ENCODE data around the gene TPRG1L. TPM values are rescaled to one million over a fixed set of nuclear protein-coding genes. Genes with fewer than 3 reads are reported as not detected.

TPRG1L gene
- total RNA-seq, 1 experiment from 2014 or later: 13.7 TPM

DNA sequence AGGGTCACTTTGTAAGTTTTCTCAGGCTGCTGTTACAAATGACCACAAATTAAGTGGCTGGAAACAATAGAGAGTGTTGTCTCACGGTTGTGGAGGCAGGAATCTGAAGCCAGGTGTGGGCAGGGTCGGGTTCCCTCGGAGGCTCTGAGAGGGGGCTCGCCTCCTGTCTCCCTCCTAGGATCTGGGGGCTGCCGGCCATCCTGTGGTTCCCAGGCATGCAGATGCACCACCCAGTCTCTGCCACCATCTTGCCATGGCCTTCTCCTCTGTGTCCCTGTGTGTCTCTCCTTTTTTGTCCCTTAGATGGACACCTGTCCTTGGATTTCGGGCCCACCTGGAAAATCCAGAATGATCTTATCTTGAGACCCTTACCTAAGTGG, 32.3 kb downstream of the TPRG1L start:
- no TSS peak for BruUV-seq (replicated peaks)
- Histone ChIP-seq H3K27me3 (replicated peaks; ENCODE audit: insufficient read depth, low read depth, low read length, poor library complexity) (peaks cover 2% of the 10 kb centered on the region), H3K9me3 (ENCODE audit: low read depth, low read length, poor library complexity, severe bottlenecking) (no peaks in the 10 kb centered on the region), H3K27ac (ENCODE audit: low read depth, low read length, poor library complexity, severe bottlenecking) (peak overlapping the region; percentile 64), H3K4me3 (ENCODE audit: low read depth, low read length, poor library complexity, severe bottlenecking) (no peak overlapping the region), H3K4me1 (ENCODE audit: insufficient read depth, low read length, poor library complexity, severe bottlenecking) (peaks cover 18% of the 10 kb centered on the region), H3K36me3 (ENCODE audit: insufficient read depth, low read length, poor library complexity, severe bottlenecking) (no peaks in the 10 kb centered on the region)
- ChIA-PET POLR2A (ENCODE audit: low non-redundant PET) (no interaction called here), CTCF (no interaction called here)
- DNase-seq (ENCODE audit: low spot score): no peak
- TF ChIP-seq, protein P1, sequence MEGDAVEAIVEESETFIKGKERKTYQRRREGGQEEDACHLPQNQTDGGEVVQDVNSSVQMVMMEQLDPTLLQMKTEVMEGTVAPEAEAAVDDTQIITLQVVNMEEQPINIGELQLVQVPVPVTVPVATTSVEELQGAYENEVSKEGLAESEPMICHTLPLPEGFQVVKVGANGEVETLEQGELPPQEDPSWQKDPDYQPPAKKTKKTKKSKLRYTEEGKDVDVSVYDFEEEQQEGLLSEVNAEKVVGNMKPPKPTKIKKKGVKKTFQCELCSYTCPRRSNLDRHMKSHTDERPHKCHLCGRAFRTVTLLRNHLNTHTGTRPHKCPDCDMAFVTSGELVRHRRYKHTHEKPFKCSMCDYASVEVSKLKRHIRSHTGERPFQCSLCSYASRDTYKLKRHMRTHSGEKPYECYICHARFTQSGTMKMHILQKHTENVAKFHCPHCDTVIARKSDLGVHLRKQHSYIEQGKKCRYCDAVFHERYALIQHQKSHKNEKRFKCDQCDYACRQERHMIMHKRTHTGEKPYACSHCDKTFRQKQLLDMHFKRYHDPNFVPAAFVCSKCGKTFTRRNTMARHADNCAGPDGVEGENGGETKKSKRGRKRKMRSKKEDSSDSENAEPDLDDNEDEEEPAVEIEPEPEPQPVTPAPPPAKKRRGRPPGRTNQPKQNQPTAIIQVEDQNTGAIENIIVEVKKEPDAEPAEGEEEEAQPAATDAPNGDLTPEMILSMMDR (conservative IDR thresholded peaks at IDR 0.05; ENCODE audit: low read depth, low read length): no peak
- no peak for TF ChIP-seq EZH2 (IDR thresholded peaks at IDR 0.05; ENCODE audit: borderline replicate concordance, low read depth, low read length, poor library complexity, severe bottlenecking)
- intact Hi-C loops (cut with micrococcal nuclease; ENCODE audit: unreplicated experiment): no loop called here

DNA sequence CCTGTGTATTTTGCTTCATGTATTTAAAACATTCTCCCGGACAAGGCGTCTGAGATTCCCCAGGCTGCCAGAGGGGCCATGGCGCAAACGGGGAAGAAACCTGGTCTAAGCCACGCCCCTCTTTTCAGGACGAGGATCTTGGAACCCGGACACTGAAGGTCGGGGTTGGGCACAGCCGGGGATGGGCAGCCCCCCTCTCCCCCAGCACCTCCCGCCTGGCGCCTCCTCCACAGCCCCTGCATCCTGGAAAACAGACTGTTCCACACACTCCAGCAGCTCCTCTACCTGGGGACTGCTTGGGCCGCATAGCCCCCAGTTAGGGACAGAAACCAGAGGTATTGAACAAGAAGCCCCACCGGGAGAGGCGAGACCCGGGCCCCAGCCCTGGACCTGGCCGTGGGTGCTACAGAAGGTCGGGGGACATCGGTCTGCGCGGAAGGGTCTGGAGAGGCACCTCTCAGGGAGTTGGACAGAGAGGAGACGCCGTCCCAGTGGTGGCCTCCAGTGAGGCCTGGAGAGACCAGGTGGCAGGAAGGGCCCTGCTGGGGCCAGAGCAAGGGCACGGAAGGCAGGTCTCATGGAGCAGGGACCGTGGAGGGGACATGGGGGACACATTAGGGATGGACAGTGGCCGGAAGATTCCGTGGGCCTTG, 32.9 kb downstream of the TPRG1L start:
- H3K9me3 ChIP-seq (ENCODE audit: low read depth, low read length, poor library complexity, severe bottlenecking): no peaks in the 10 kb centered on the region
- H3K36me3 ChIP-seq (ENCODE audit: insufficient read depth, low read length, poor library complexity, severe bottlenecking): no peaks in the 10 kb centered on the region
- intact Hi-C loops (cut with micrococcal nuclease; ENCODE audit: unreplicated experiment): no loop called here
- DNase-seq (ENCODE audit: low spot score): no peak
- no TSS peak for BruUV-seq (replicated peaks)
- CTCF ChIA-PET: no interaction called here
- peaks cover 2% of the 10 kb centered on the region for H3K27me3 ChIP-seq (replicated peaks; ENCODE audit: insufficient read depth, low read depth, low read length, poor library complexity)
- TF ChIP-seq, protein P1 (conservative IDR thresholded peaks at IDR 0.05; ENCODE audit: low read depth, low read length): no peak
- TF ChIP-seq EZH2 (IDR thresholded peaks at IDR 0.05; ENCODE audit: borderline replicate concordance, low read depth, low read length, poor library complexity, severe bottlenecking): no peak
- H3K4me1 ChIP-seq (ENCODE audit: insufficient read depth, low read length, poor library complexity, severe bottlenecking): peaks cover 18% of the 10 kb centered on the region
- no peak overlapping the region for H3K4me3 ChIP-seq (ENCODE audit: low read depth, low read length, poor library complexity, severe bottlenecking)
- POLR2A ChIA-PET (ENCODE audit: low non-redundant PET): no interaction called here
- H3K27ac ChIP-seq (ENCODE audit: low read depth, low read length, poor library complexity, severe bottlenecking): peak overlapping the region; percentile 64

DNA sequence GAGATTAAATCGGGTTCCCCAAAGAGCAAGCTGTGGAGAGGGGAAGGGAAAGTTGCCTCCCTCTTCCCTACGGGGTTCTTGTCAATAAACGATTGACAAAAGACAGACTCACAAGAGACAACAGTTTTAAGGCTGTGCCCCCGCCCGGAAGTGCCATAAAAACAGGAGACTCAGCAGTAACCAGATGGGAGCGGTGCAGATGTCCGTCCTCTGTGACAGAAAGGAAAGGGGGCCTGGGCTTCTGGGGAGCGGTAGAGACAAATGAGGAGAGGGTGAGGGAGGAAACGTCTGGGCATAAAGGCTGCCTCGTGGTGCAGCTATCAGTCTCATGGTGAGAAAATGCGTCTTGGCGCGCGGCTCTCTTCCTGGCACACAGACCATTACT, 33.4 kb downstream of the TPRG1L start:
- ChIA-PET CTCF (no interaction called here), POLR2A (ENCODE audit: low non-redundant PET) (no interaction called here)
- intact Hi-C loops (cut with micrococcal nuclease; ENCODE audit: unreplicated experiment): no loop called here
- TF ChIP-seq, protein P1 (conservative IDR thresholded peaks at IDR 0.05; ENCODE audit: low read depth, low read length): no peak
- no peak overlapping the region for H3K4me3 ChIP-seq (ENCODE audit: low read depth, low read length, poor library complexity, severe bottlenecking)
- H3K27ac ChIP-seq (ENCODE audit: low read depth, low read length, poor library complexity, severe bottlenecking): peak overlapping the region; percentile 64
- no peaks in the 10 kb centered on the region for H3K27me3 ChIP-seq (replicated peaks; ENCODE audit: insufficient read depth, low read depth, low read length, poor library complexity)
- DNase-seq (ENCODE audit: low spot score): peak; percentile 70
- H3K4me1 ChIP-seq (ENCODE audit: insufficient read depth, low read length, poor library complexity, severe bottlenecking): peaks cover 18% of the 10 kb centered on the region
- H3K9me3 ChIP-seq (ENCODE audit: low read depth, low read length, poor library complexity, severe bottlenecking): no peaks in the 10 kb centered on the region
- H3K36me3 ChIP-seq (ENCODE audit: insufficient read depth, low read length, poor library complexity, severe bottlenecking): no peaks in the 10 kb centered on the region
- BruUV-seq (replicated peaks): no TSS peak
